Measurements from ENCODE around the gene CPEB2. TPM values are rescaled to one million over a fixed set of nuclear protein-coding genes. Genes with fewer than 3 reads are reported as not detected.

CPEB2 gene
- total and polyA plus RNA-seq, 9 of the 15 experiments (the other 6 are each of a cell fraction or from before 2014, with no cell fraction given): 0.39 to 3.0 (median 1.4) TPM

- TF ChIP-seq MNT (conservative IDR thresholded peaks at IDR 0.05) (0 out of 4 replicates have a peak, but pooled peaks of 1 of the 2 experiments have one; percentile 3), ZNF41 (CRISPR knock-in tag; conservative IDR thresholded peaks at IDR 0.05) (no peak), CREB1 (IDR thresholded peaks at IDR 0.05) (no peak), CREB1 (CRISPR knock-in tag; IDR thresholded peaks at IDR 0.05) (peak; percentile 53), ELK3 (CRISPR knock-in tag; IDR thresholded peaks at IDR 0.05) (no peak), FOXK2 (conservative IDR thresholded peaks at IDR 0.05 in 1 of 2, IDR thresholded peaks at IDR 0.05 in 1 of 2; ENCODE audit: low read depth in 2 of 2) (no peak), CTCFL (IDR thresholded peaks at IDR 0.05; ENCODE audit: borderline replicate concordance, insufficient read depth, low read depth, low read length, poor library complexity, severe bottlenecking) (no peak), ZNF133 (CRISPR knock-in tag; IDR thresholded peaks at IDR 0.05) (no peak), ZNF77 (CRISPR knock-in tag; IDR thresholded peaks at IDR 0.05) (no peak)
- TF ChIP-seq, protein P1, sequence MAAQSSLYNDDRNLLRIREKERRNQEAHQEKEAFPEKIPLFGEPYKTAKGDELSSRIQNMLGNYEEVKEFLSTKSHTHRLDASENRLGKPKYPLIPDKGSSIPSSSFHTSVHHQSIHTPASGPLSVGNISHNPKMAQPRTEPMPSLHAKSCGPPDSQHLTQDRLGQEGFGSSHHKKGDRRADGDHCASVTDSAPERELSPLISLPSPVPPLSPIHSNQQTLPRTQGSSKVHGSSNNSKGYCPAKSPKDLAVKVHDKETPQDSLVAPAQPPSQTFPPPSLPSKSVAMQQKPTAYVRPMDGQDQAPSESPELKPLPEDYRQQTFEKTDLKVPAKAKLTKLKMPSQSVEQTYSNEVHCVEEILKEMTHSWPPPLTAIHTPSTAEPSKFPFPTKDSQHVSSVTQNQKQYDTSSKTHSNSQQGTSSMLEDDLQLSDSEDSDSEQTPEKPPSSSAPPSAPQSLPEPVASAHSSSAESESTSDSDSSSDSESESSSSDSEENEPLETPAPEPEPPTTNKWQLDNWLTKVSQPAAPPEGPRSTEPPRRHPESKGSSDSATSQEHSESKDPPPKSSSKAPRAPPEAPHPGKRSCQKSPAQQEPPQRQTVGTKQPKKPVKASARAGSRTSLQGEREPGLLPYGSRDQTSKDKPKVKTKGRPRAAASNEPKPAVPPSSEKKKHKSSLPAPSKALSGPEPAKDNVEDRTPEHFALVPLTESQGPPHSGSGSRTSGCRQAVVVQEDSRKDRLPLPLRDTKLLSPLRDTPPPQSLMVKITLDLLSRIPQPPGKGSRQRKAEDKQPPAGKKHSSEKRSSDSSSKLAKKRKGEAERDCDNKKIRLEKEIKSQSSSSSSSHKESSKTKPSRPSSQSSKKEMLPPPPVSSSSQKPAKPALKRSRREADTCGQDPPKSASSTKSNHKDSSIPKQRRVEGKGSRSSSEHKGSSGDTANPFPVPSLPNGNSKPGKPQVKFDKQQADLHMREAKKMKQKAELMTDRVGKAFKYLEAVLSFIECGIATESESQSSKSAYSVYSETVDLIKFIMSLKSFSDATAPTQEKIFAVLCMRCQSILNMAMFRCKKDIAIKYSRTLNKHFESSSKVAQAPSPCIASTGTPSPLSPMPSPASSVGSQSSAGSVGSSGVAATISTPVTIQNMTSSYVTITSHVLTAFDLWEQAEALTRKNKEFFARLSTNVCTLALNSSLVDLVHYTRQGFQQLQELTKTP (IDR thresholded peaks at IDR 0.05; ENCODE audit: low read depth in 1 of 2, partially characterized antibody in 2 of 2): no peak
Measured at GRCh38 chr4:14994242-14994641, 8.0 kb upstream of the CPEB2 start (continued).
